Endothelial cell of umbilical vein (primary cell): ENCODE results near the gene CLOCK.

Experiments used
- CTCF ChIP-seq, 2 donors: IDR thresholded peaks; 1 replicate in 1 of 2; 2 replicates in 1 of 2; pipeline ENCODE4 v1.5.1; 2011; ENCODE audit warnings: low read length in 2 of 2, mild to moderate bottlenecking in 2 of 2, moderate library complexity in 2 of 2, control low read depth in 1 of 2, inconsistent platforms in 1 of 2, low read depth in 1 of 2; ENCODE audit not compliant: insufficient read depth in 1 of 2; ENCODE audit errors: extremely low read depth in 1 of 2
- EZH2 ChIP-seq: IDR thresholded peaks from 2 replicates; pipeline ENCODE4 v1.6.1; 2012; ENCODE audit warnings: borderline replicate concordance, low read depth, mild to moderate bottlenecking, moderate library complexity, low read length, inconsistent platforms; ENCODE audit not compliant: severe bottlenecking
- FOS ChIP-seq: IDR thresholded peaks from 2 replicates; pipeline ENCODE4 v1.6.1; 2011; ENCODE audit warnings: mild to moderate bottlenecking, low read length, moderate library complexity, borderline replicate concordance; ENCODE audit not compliant: insufficient read depth
- GATA2 ChIP-seq: IDR thresholded peaks from 2 replicates; pipeline ENCODE4 v1.7.0; 2011; ENCODE audit warnings: low read depth, mild to moderate bottlenecking, moderate library complexity, mixed read lengths, low read length; ENCODE audit not compliant: insufficient read length, insufficient read depth
- JUN ChIP-seq: IDR thresholded peaks from 2 replicates; pipeline ENCODE4 v1.6.1; 2011; ENCODE audit warnings: borderline replicate concordance, low read depth; ENCODE audit not compliant: insufficient read length, insufficient read depth
- POLR2A ChIP-seq: IDR thresholded peaks from 2 replicates; pipeline ENCODE4 v1.6.1; 2012; ENCODE audit warnings: low read depth, mild to moderate bottlenecking, control low read depth, low read length

- TF ChIP-seq POLR2A: no peak
- TF ChIP-seq CTCF (IDR thresholded peaks at IDR 0.05; ENCODE audit: extremely low read depth in 1 of 2, insufficient read depth in 1 of 2, low read depth in 1 of 2, low read length in 2 of 2): no peak
- no peak for TF ChIP-seq EZH2
- TF ChIP-seq GATA2: no peak
- TF ChIP-seq FOS: no peak
- TF ChIP-seq JUN: no peak
Observed at GRCh38 chr4:55561889-55562288, 15.2 kb upstream of the CLOCK start.
